AG09309 (cell line): Measurements from ENCODE around the gene NIPBL.

Experiments
- DNase-seq: peaks from one replicate; pipeline ENCODE4 v3.0.0-alpha.2; 2010; ENCODE audit warnings: low read depth
- H3K4me3 ChIP-seq: 2 replicates; pipeline ENCODE4 v1.5.1; 2011; ENCODE audit warnings: mild to moderate bottlenecking, low read depth, low read length, moderate library complexity; ENCODE audit not compliant: control insufficient read depth
- CTCF ChIP-seq: IDR thresholded peaks from 2 replicates; pipeline ENCODE4 v1.5.1; 2011; ENCODE audit warnings: mild to moderate bottlenecking, low read depth, low read length, inconsistent platforms; ENCODE audit not compliant: insufficient read depth, control insufficient read depth; ENCODE audit errors: missing control alignments

Gene NIPBL

GRCh38 chr5:36879274-36880033 lies 2.9 kb downstream of the NIPBL start:
- H3K4me3 ChIP-seq = peak overlapping the region; percentile 98
- TF ChIP-seq CTCF = no peak
- no peak for DNase-seq

- DNase-seq = no peak
- no peak overlapping the region for H3K4me3 ChIP-seq
- TF ChIP-seq CTCF = no peak
These were observed 4.2 kb downstream of the NIPBL start for GRCh38 chr5:36880761-36881160.

GRCh38 chr5:36881304-36881703 lies 4.7 kb downstream of the NIPBL start:
- H3K4me3 ChIP-seq = no peak overlapping the region
- no peak for DNase-seq
- no peak for TF ChIP-seq CTCF

GRCh38 chr5:36881807-36882206 lies 5.2 kb downstream of the NIPBL start:
- no peak overlapping the region for H3K4me3 ChIP-seq
- DNase-seq = no peak
- no peak for TF ChIP-seq CTCF

- no peak overlapping the region for H3K4me3 ChIP-seq
- no peak for DNase-seq
- TF ChIP-seq CTCF = no peak
These were observed 5.7 kb downstream of the NIPBL start for GRCh38 chr5:36882250-36882649.

- DNase-seq = no peak
- H3K4me3 ChIP-seq = no peak overlapping the region
- TF ChIP-seq CTCF = no peak
These were observed 7.4 kb downstream of the NIPBL start for GRCh38 chr5:36883894-36884462.
